Endothelial cell of umbilical vein (primary cell): ENCODE results near the gene SHISA8. TPM values are rescaled to one million over a fixed set of nuclear protein-coding genes. Genes with fewer than 3 reads are reported as not detected.

Source experiments
- BruUV-seq: library from RNA; stranded (reverse); fragments of 400-500 nt; replicated peaks from 2 replicates; lab custom pipeline; 2021; lab: Mats Ljungman, UMichigan
- CTCF ChIA-PET: fragments of 300-600, 350-600 bp; sonication (Branson Sonifier 250); formaldehyde crosslinking; loops from one replicate; lab custom pipeline; 2021; ENCODE audit warnings: antibody characterized with exemption, inconsistent platforms; lab: Charles Lee
- POLR2A ChIA-PET: fragments of 300-600, 350-600 bp; sonication (Branson Sonifier 250); formaldehyde crosslinking; loops from one replicate; lab custom pipeline; 2021; ENCODE audit warnings: antibody characterized with exemption, inconsistent platforms; lab: Charles Lee
- DNase-seq: peaks from one replicate; pipeline ENCODE4 v3.0.0-alpha.2; 2011; ENCODE audit warnings: low read depth, low spot score
- FAIRE-seq: peaks from 2 replicates; lab custom pipeline; 2011; peaks lifted over from hg19 to GRCh38; lab: Jason Lieb, UNC
- H2AFZ ChIP-seq: 2 replicates; pipeline ENCODE4 v1.6.0; 2012; ENCODE audit warnings: low read depth, low read length, control low read depth, inconsistent platforms
- H3K27ac ChIP-seq: 2 replicates; pipeline ENCODE4 v1.5.1; 2011; ENCODE audit warnings: low read depth, mild to moderate bottlenecking, control low read depth, low read length, moderate library complexity; ENCODE audit not compliant: insufficient read depth
- H3K27me3 ChIP-seq, 2 experiments: 2 replicates each; pipeline versions ENCODE4 v1.6.0 to v1.6.1; 2011; ENCODE audit warnings: low read length in 2 of 2, mixed read lengths in 1 of 2; ENCODE audit not compliant: control insufficient read depth in 2 of 2, insufficient read depth in 2 of 2
- H3K36me3 ChIP-seq, 2 experiments: 2 replicates in 1 of 2; 3 replicates in 1 of 2; pipeline ENCODE4 v1.5.1; 2011; ENCODE audit warnings: low read length in 2 of 2, mild to moderate bottlenecking in 1 of 2, moderate library complexity in 1 of 2; ENCODE audit not compliant: control insufficient read depth in 2 of 2, insufficient read depth in 2 of 2; ENCODE audit errors: extremely low read depth in 1 of 2
- H3K4me1 ChIP-seq: 3 replicates; pipeline ENCODE4 v1.5.1; 2011; ENCODE audit warnings: mild to moderate bottlenecking, low read length; ENCODE audit not compliant: control insufficient read depth, insufficient read depth; ENCODE audit errors: extremely low read depth
- H3K4me2 ChIP-seq: 2 replicates; pipeline ENCODE4 v1.6.1; 2011; ENCODE audit warnings: low read length, control low read depth, mixed read lengths; ENCODE audit not compliant: insufficient read depth
- H3K4me3 ChIP-seq, 3 experiments: fragments of 200-600 bp in 1 of 3; sonication (generic), shearing (Covaris generic) in 1 of 3; replicated peaks in 1 of 3; 2 replicates each; pipeline ENCODE4 v1.5.1; 2011 to 2016; ENCODE audit warnings: control low read depth in 3 of 3, low read length in 3 of 3, mild to moderate bottlenecking in 2 of 3, inconsistent platforms in 1 of 3, low read depth in 1 of 3, moderate library complexity in 1 of 3; ENCODE audit not compliant: insufficient read depth in 1 of 3
- H3K79me2 ChIP-seq: 2 replicates; pipeline ENCODE4 v1.6.0; 2012; ENCODE audit warnings: low read length, inconsistent platforms; ENCODE audit not compliant: control insufficient read depth, insufficient read depth
- H3K9ac ChIP-seq: replicated peaks from 2 replicates; pipeline ENCODE3; 2011; ENCODE audit warnings: low read length, control low read depth; ENCODE audit not compliant: insufficient read depth; ENCODE audit errors: extremely low read depth
- H3K9me1 ChIP-seq: replicated peaks from 3 replicates; pipeline ENCODE4 v1.6.0; 2011; ENCODE audit warnings: mild to moderate bottlenecking, low read length; ENCODE audit not compliant: control insufficient read depth, insufficient read depth; ENCODE audit errors: extremely low read depth
- H3K9me3 ChIP-seq: replicated peaks from 2 replicates; pipeline ENCODE4 v1.5.1; 2012; ENCODE audit warnings: low read length, inconsistent platforms; ENCODE audit not compliant: control insufficient read depth, insufficient read depth
- H4K20me1 ChIP-seq: replicated peaks from 2 replicates; pipeline ENCODE3; 2011; ENCODE audit warnings: mild to moderate bottlenecking, low read length; ENCODE audit not compliant: control insufficient read depth, insufficient read depth; ENCODE audit errors: extremely low read depth
- EZH2 ChIP-seq: IDR thresholded peaks from 2 replicates; pipeline ENCODE4 v1.6.1; 2012; ENCODE audit warnings: borderline replicate concordance, low read depth, mild to moderate bottlenecking, moderate library complexity, low read length, inconsistent platforms; ENCODE audit not compliant: severe bottlenecking
- FOS ChIP-seq: IDR thresholded peaks from 2 replicates; pipeline ENCODE4 v1.6.1; 2011; ENCODE audit warnings: mild to moderate bottlenecking, low read length, moderate library complexity, borderline replicate concordance; ENCODE audit not compliant: insufficient read depth
- GATA2 ChIP-seq: IDR thresholded peaks from 2 replicates; pipeline ENCODE4 v1.7.0; 2011; ENCODE audit warnings: low read depth, mild to moderate bottlenecking, moderate library complexity, mixed read lengths, low read length; ENCODE audit not compliant: insufficient read length, insufficient read depth
- JUN ChIP-seq: IDR thresholded peaks from 2 replicates; pipeline ENCODE4 v1.6.1; 2011; ENCODE audit warnings: borderline replicate concordance, low read depth; ENCODE audit not compliant: insufficient read length, insufficient read depth
- MYC ChIP-seq: IDR thresholded peaks from one replicate; pipeline ENCODE4 v1.6.1; 2011; ENCODE audit warnings: mild to moderate bottlenecking, low read depth, low read length
- POLR2A ChIP-seq: IDR thresholded peaks from 2 replicates; pipeline ENCODE4 v1.6.1; 2012; ENCODE audit warnings: low read depth, mild to moderate bottlenecking, control low read depth, low read length
- POLR2AphosphoS5 ChIP-seq: IDR thresholded peaks from 2 replicates; pipeline ENCODE4 v1.6.1; 2012; ENCODE audit warnings: low read depth, mild to moderate bottlenecking, control low read depth, low read length, moderate library complexity; ENCODE audit not compliant: insufficient read depth
- dilution Hi-C: fragments of 300-500 bp; cut with MboI; formaldehyde crosslinking; loops from one replicate; pipeline ENCODE4 v1.15.0; 2019; ENCODE audit warnings: low sequenced_read_pairs; ENCODE audit not compliant: extremely low pct_ligation_motif_present
- intact Hi-C: fragments of 100-400 bp; cut with micrococcal nuclease; formaldehyde crosslinking; loops from one replicate; pipeline ENCODE4 v1.10.0; 2022
- polyA plus RNA-seq, 4 experiments: library from polyadenylated mRNA; depleted of rRNA in 3 of 4; stranded (reverse) in 3 of 4; unstranded in 1 of 4; fragments of >200 nt; gene quantifications; 2 replicates each; pipeline versions ENCODE4 v1.2.1 to v1.2.3, GENCODE V29; 2011 to 2012; ENCODE audit warnings: missing spikeins in 1 of 4
- total RNA-seq: library from RNA; stranded (reverse); gene quantifications from 2 replicates; pipeline ENCODE4 v1.2.3, GENCODE V29; 2021
- TF ChIP-seq, protein P1 (sequence below), 2 donors: IDR thresholded peaks; 1 replicate in 1 of 2; 2 replicates in 1 of 2; pipeline ENCODE4 v1.5.1; 2011; ENCODE audit warnings: low read length in 2 of 2, mild to moderate bottlenecking in 2 of 2, moderate library complexity in 2 of 2, control low read depth in 1 of 2, inconsistent platforms in 1 of 2, low read depth in 1 of 2; ENCODE audit not compliant: insufficient read depth in 1 of 2; ENCODE audit errors: extremely low read depth in 1 of 2
- TF ChIP-seq, protein P2 (sequence below): IDR thresholded peaks from 2 replicates; pipeline ENCODE4 v1.6.1; 2011; ENCODE audit not compliant: insufficient read depth, insufficient read length

Gene SHISA8
- total and polyA plus RNA-seq, 2 donors (not counting 3 experiments of a cell fraction or from before 2014, with no cell fraction given): not detected

DNA sequence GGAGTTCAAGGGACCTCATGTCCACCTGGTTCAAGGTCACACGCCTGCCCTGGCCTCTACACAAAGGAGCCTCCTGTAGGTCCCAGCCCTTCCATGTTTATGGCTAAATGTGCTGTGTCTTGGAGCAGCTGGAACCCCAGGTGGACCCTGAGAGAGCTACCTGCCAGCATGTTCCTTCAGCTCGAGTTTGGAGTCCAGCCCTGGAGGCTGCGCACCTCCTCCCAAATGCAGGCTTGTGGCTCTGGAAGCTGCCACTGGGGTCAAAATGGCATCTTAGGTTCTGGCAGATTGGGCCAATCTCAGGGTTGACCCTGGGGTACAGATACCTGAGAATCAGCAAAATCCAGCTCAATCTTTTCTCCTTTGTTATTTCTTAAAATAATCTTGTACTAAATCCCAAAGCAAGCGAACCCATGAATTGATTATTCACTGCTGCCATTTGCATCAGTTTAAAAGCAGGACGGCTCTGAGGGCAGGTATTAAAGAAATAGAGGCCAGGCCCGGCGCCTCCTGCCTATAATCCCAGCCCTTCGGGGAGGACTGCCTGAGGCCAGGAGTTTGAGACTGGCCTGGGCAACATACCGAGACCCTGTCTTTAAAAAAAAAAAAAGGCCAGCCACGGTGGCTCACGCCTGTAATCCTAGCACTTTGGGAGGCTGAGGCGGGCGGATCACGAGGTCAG is 8.9 kb upstream of the SHISA8 start:
- POLR2A ChIA-PET: no interaction called here
- no peaks in the 10 kb centered on the region for H3K79me2 ChIP-seq
- dilution Hi-C loops: no loop called here
- no peaks in the 10 kb centered on the region for H4K20me1 ChIP-seq
- peaks cover 10% of the 10 kb centered on the region for H3K4me1 ChIP-seq
- no TSS peak for BruUV-seq
- TF ChIP-seq, protein P1, sequence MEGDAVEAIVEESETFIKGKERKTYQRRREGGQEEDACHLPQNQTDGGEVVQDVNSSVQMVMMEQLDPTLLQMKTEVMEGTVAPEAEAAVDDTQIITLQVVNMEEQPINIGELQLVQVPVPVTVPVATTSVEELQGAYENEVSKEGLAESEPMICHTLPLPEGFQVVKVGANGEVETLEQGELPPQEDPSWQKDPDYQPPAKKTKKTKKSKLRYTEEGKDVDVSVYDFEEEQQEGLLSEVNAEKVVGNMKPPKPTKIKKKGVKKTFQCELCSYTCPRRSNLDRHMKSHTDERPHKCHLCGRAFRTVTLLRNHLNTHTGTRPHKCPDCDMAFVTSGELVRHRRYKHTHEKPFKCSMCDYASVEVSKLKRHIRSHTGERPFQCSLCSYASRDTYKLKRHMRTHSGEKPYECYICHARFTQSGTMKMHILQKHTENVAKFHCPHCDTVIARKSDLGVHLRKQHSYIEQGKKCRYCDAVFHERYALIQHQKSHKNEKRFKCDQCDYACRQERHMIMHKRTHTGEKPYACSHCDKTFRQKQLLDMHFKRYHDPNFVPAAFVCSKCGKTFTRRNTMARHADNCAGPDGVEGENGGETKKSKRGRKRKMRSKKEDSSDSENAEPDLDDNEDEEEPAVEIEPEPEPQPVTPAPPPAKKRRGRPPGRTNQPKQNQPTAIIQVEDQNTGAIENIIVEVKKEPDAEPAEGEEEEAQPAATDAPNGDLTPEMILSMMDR (IDR thresholded peaks at IDR 0.05; ENCODE audit: extremely low read depth in 1 of 2, insufficient read depth in 1 of 2, low read depth in 1 of 2, low read length in 2 of 2): no peak
- TF ChIP-seq POLR2A (no peak), MYC (no peak), FOS (no peak), JUN (no peak), EZH2 (no peak), POLR2AphosphoS5 (no peak), GATA2 (no peak)
- TF ChIP-seq, protein P2, sequence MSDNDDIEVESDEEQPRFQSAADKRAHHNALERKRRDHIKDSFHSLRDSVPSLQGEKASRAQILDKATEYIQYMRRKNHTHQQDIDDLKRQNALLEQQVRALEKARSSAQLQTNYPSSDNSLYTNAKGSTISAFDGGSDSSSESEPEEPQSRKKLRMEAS: no peak
- no peaks in the 10 kb centered on the region for H3K9me1 ChIP-seq
- CTCF ChIA-PET: interaction anchor here (1.1 to 5.6 kb wide), 5 partner anchors 9 to 227 kb away, joined by 3 to 62 read pairs (median 27); partner anchors contain the start of gene SHISA8
- no peak overlapping the region for H3K4me2 ChIP-seq
- H3K9me3 ChIP-seq: no peaks in the 10 kb centered on the region
- H3K36me3 ChIP-seq: no peaks in the 10 kb centered on the region
- H3K27ac ChIP-seq: no peak overlapping the region
- no peak for FAIRE-seq
- no peak overlapping the region for H3K4me3 ChIP-seq
- intact Hi-C loops: no loop called here
- no peak overlapping the region for H2AFZ ChIP-seq
- DNase-seq: no peak
- no peak overlapping the region for H3K9ac ChIP-seq
- peaks cover 9 to 14% of the 10 kb centered on the region in 2 experiments for H3K27me3 ChIP-seq
